SH-SY5Y (cell line): ENCODE measurements around the gene CCNK.

Experiments used
- GATA2 ChIP-seq: IDR thresholded peaks from 2 replicates; pipeline ENCODE4 v1.6.1; 2011; ENCODE audit warnings: mild to moderate bottlenecking, low read depth, low read length
- GATA3 ChIP-seq: IDR thresholded peaks from 2 replicates; pipeline ENCODE4 v1.6.1; 2011; ENCODE audit warnings: low read depth, mild to moderate bottlenecking, low read length, moderate library complexity

DNA sequence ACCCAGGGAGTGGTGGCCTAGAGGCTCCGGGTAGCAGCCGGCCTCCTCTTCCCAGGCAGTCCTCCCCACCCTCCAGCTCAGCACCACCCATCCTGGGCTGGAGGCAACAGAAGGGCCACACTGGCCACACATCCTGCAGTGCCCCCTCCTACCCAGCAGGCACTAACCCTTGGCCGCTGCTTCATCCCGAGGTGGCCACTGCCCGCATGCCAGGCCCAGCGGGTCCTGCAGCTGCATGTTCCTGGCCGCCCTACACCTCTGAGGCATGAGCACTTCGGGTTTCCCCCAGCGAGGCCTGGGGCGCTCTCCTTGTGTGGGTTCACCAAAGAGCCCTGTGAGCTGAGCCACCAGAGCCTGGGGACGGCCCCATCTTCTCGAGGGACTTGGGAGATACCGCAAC, 61.4 kb downstream of the CCNK start:
- no peak for TF ChIP-seq GATA2
- TF ChIP-seq GATA3 = no peak
